ENCODE results near the gene PPP2R5C. TPM values are rescaled to one million over a fixed set of nuclear protein-coding genes. Genes with fewer than 3 reads are reported as not detected.

PPP2R5C gene
- total RNA-seq, 1 experiment from 2014 or later = 93.0 TPM

DNA sequence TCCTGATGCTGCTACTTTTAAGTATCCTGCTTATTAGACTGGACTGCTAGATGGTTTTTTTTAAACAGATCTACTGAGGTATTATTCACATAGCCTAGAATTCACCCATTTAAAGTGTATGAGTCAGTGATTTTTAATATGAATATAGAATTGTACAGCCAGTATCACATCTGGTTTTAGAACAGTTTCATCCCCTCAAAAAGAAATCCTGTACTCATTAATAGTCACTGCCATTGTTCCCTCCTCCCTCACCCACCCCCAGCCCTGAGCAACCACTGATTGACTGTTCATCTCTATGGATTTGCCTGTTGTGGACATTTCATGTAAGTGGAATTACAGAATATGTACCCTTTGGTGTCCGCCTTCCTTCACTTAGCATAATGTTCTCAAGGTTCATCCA lies 98.4 kb downstream of the PPP2R5C start:
- Histone ChIP-seq H3K9me3 (ENCODE audit: control insufficient read depth, low read depth, low read length) (no peaks in the 10 kb centered on the region), H3K27ac (ENCODE audit: insufficient read length, low read depth, low read length) (no peak overlapping the region), H2AK5ac (ENCODE audit: insufficient read length, low read length) (no peak overlapping the region), H3K23me2 (ENCODE audit: insufficient read length, low read depth, low read length, poor library complexity, severe bottlenecking) (no peaks in the 10 kb centered on the region), H4K91ac (ENCODE audit: insufficient read length, low read depth, low read length) (no peak overlapping the region), H3K18ac (ENCODE audit: insufficient read length, low read depth, low read length) (no peak overlapping the region), H3K4me2 (ENCODE audit: insufficient read depth, insufficient read length, low read length) (no peak overlapping the region), H4K20me1 (ENCODE audit: control insufficient read depth, insufficient read depth, insufficient read length) (no peaks in the 10 kb centered on the region), H3K4ac (ENCODE audit: low read depth, low read length) (no peak overlapping the region), H2BK5ac (ENCODE audit: insufficient read length, low read length) (no peak overlapping the region), H2BK12ac (ENCODE audit: insufficient read length, low read depth, low read length) (no peak overlapping the region), H2BK20ac (ENCODE audit: low read depth, low read length, poor library complexity, severe bottlenecking) (no peak overlapping the region), H3K9ac (ENCODE audit: extremely low read depth, insufficient read length, low read length) (no peak overlapping the region), H3K79me2 (ENCODE audit: insufficient read depth, low read length) (no peaks in the 10 kb centered on the region), H4K5ac (ENCODE audit: insufficient read length, low read depth, low read length) (no peak overlapping the region), H3K79me1 (ENCODE audit: insufficient read depth, low read depth, low read length, poor library complexity, severe bottlenecking) (peaks cover 6% of the 10 kb centered on the region), H4K8ac (replicated peaks; ENCODE audit: insufficient read length, low read depth, low read length) (no peak overlapping the region), H3K14ac (ENCODE audit: insufficient read depth, low read length) (no peak overlapping the region), H3K27me3 (ENCODE audit: insufficient read depth, low read length) (no peaks in the 10 kb centered on the region), H3K56ac (ENCODE audit: insufficient read length, low read depth, low read length) (no peak overlapping the region), H2BK15ac (ENCODE audit: low read depth, low read length) (no peak overlapping the region), H2BK120ac (ENCODE audit: low read depth, low read length, poor library complexity, severe bottlenecking) (no peak overlapping the region), H3K4me1 (ENCODE audit: insufficient read depth, low read length) (no peaks in the 10 kb centered on the region), H2AFZ (ENCODE audit: low read length) (no peak overlapping the region), H3T11ph (ENCODE audit: low read length) (no peak overlapping the region), H3K23ac (ENCODE audit: insufficient read length, low read depth, low read length) (no peak overlapping the region)
- Mint-ChIP-seq H3K36me3 (ENCODE audit: insufficient read depth in 1 of 3, low read depth in 3 of 3) (peaks cover 0 to 18% (median 4%) of the 10 kb centered on the region in 3 experiments; a peak in 4 of 7 replicates), H3K27ac (no peak overlapping the region), H3K4me3 (no peak overlapping the region), H3K4me1 (no peaks in the 10 kb centered on the region), H3K27me3 (ENCODE audit: low read depth) (no peaks in the 10 kb centered on the region), H3K9me3 (no peaks in the 10 kb centered on the region)
- WGBS (ENCODE audit: extremely low coverage, insufficient read length, low lambda C conversion rate) = no CpG with 5 or more reads among the region's 1 CpG
- TF ChIP-seq, protein P1, sequence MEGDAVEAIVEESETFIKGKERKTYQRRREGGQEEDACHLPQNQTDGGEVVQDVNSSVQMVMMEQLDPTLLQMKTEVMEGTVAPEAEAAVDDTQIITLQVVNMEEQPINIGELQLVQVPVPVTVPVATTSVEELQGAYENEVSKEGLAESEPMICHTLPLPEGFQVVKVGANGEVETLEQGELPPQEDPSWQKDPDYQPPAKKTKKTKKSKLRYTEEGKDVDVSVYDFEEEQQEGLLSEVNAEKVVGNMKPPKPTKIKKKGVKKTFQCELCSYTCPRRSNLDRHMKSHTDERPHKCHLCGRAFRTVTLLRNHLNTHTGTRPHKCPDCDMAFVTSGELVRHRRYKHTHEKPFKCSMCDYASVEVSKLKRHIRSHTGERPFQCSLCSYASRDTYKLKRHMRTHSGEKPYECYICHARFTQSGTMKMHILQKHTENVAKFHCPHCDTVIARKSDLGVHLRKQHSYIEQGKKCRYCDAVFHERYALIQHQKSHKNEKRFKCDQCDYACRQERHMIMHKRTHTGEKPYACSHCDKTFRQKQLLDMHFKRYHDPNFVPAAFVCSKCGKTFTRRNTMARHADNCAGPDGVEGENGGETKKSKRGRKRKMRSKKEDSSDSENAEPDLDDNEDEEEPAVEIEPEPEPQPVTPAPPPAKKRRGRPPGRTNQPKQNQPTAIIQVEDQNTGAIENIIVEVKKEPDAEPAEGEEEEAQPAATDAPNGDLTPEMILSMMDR (conservative IDR thresholded peaks at IDR 0.05) = no peak
- no peak for DNase-seq
